Panc1 (cell line): Measurements from ENCODE around the gene GANAB. TPM values are rescaled to one million over a fixed set of nuclear protein-coding genes. Genes with fewer than 3 reads are reported as not detected.
A peak's percentile ranks its signal among the peaks of the same experiment; 100 is the strongest.
"Not testable (repeated sequence)": the region's sequence is repeated elsewhere in the genome, so short reads cannot be mapped to it uniquely, and the experiment has no call there.

ENCODE experiments used
- ATAC-seq: fragments of 200-7000 bp; cut with Tn5 transposase; 2 replicates; pipeline ENCODE4 v1.9.1; 2020; ENCODE audit warnings: mild to moderate bottlenecking, moderate library complexity
- BruUV-seq: library from RNA; stranded (reverse); fragments of 400-500 nt; replicated peaks from 2 replicates; lab custom pipeline; 2021; lab: Mats Ljungman, UMichigan
- CTCF ChIA-PET: fragments of 300-600 bp; sonication (Branson Sonifier 250); formaldehyde crosslinking; loops from one replicate; lab custom pipeline; 2022; ENCODE audit warnings: antibody characterized with exemption; lab: Charles Lee
- POLR2A ChIA-PET: fragments of 300-600 bp; sonication (Branson Sonifier 250); formaldehyde crosslinking; loops from one replicate; lab custom pipeline; 2022; ENCODE audit warnings: antibody characterized with exemption; lab: Charles Lee
- DNase-seq: peaks from one replicate; pipeline ENCODE4 v3.0.0-alpha.2; 2010; ENCODE audit warnings: low read depth, low spot score
- H3K27ac ChIP-seq: 2 replicates; pipeline ENCODE4 v1.5.1; 2011; ENCODE audit warnings: mild to moderate bottlenecking, low read length, inconsistent platforms
- H3K27me3 ChIP-seq: fragments of 200-500 bp; sonication (Bioruptor generic); 2 replicates; pipeline ENCODE4 v1.6.0; 2014; ENCODE audit warnings: low read length, inconsistent platforms; ENCODE audit not compliant: control insufficient read depth, insufficient read depth
- H3K36me3 ChIP-seq: fragments of 200-500 bp; sonication (Bioruptor generic); 2 replicates; pipeline ENCODE4 v1.5.1; 2014; ENCODE audit warnings: inconsistent platforms, mild to moderate bottlenecking, low read length, moderate library complexity; ENCODE audit not compliant: control insufficient read depth, insufficient read depth
- H3K4me1 ChIP-seq: 2 replicates; pipeline ENCODE4 v1.5.1; 2011; ENCODE audit warnings: inconsistent platforms, mild to moderate bottlenecking, low read length, moderate library complexity; ENCODE audit not compliant: control insufficient read depth, insufficient read depth
- H3K4me3 ChIP-seq, 2 experiments: 2 replicates each; pipeline ENCODE4 v1.5.1; 2011 to 2012; ENCODE audit warnings: low read depth in 2 of 2, low read length in 2 of 2, mild to moderate bottlenecking in 2 of 2, inconsistent platforms in 1 of 2, moderate library complexity in 1 of 2
- H3K9me3 ChIP-seq: fragments of 200-500 bp; sonication (Bioruptor generic); 2 replicates; pipeline ENCODE4 v1.5.1; 2014; ENCODE audit warnings: low read depth, mild to moderate bottlenecking, inconsistent platforms, low read length, moderate library complexity; ENCODE audit not compliant: control insufficient read depth, insufficient read depth
- CTCF ChIP-seq: fragments of 450-650 bp; IDR thresholded peaks from 2 replicates; pipeline ENCODE4 v1.5.1; 2017; ENCODE audit warnings: mild to moderate bottlenecking
- POLR2AphosphoS5 ChIP-seq: IDR thresholded peaks from 2 replicates; pipeline ENCODE4 v1.6.1; 2012; ENCODE audit warnings: mild to moderate bottlenecking, low read depth, low read length, moderate library complexity
- REST ChIP-seq, 2 experiments: IDR thresholded peaks; 2 replicates each; pipeline ENCODE4 v1.6.1; 2011 to 2012; ENCODE audit warnings: low read depth in 2 of 2, control low read depth in 1 of 2, low read length in 1 of 2, mild to moderate bottlenecking in 1 of 2, moderate library complexity in 1 of 2; ENCODE audit not compliant: insufficient read depth in 1 of 2
- SIN3A ChIP-seq: IDR thresholded peaks from 2 replicates; pipeline ENCODE4 v1.6.1; 2012; ENCODE audit warnings: low read depth, mild to moderate bottlenecking, low read length, moderate library complexity, borderline replicate concordance; ENCODE audit not compliant: insufficient read depth
- TCF7L2 ChIP-seq: IDR thresholded peaks from 2 replicates; pipeline ENCODE4 v1.6.1; 2011; ENCODE audit warnings: mild to moderate bottlenecking, low read depth, low read length, inconsistent platforms
- in situ Hi-C: cut with HindIII; loops from 2 replicates; pipeline ENCODE4 v1.10.0; 2016; ENCODE audit warnings: low sequenced_read_pairs, low pct_unique_long_range_greater_than_20kb
- intact Hi-C: fragments of 100-400 bp; cut with micrococcal nuclease; formaldehyde crosslinking; loops from one replicate; pipeline ENCODE4 v1.10.0; 2022; ENCODE audit not compliant: unreplicated experiment
- total RNA-seq: library from RNA; stranded (reverse); gene quantifications from one replicate; pipeline ENCODE4 v1.2.1, GENCODE V29; 2021; ENCODE audit not compliant: unreplicated experiment

The GANAB gene
- total RNA-seq, 1 experiment from 2014 or later: 415 TPM

- intact Hi-C loops (no loop called here), in situ Hi-C loops (no loop called here)
- Histone ChIP-seq H3K4me3 (peak overlapping the region; percentile 86 to 93), H3K36me3 (0 out of 2 replicates have a peak, but pooled peaks cover 5% of the 10 kb centered on the region), H3K9me3 (no peaks in the 10 kb centered on the region), H3K27me3 (no peaks in the 10 kb centered on the region), H3K4me1 (peaks cover 8% of the 10 kb centered on the region), H3K27ac (peak overlapping the region; percentile 97)
- TF ChIP-seq REST (IDR thresholded peaks at IDR 0.05; ENCODE audit: insufficient read depth in 1 of 2, low read depth in 2 of 2, low read length in 1 of 2): no peak
- TF ChIP-seq CTCF: no peak
- TF ChIP-seq TCF7L2: no peak
- TF ChIP-seq POLR2AphosphoS5: no peak
- TF ChIP-seq SIN3A: no peak
- no TSS peak for BruUV-seq
- CTCF ChIA-PET: interaction anchor here (0.6 kb wide), 1 partner anchor 13 kb away, joined by 3 read pairs; no protein-coding TSS in a partner anchor
- ATAC-seq: no peak
- no peak for DNase-seq
- POLR2A ChIA-PET: interaction anchor here (0.6 to 1.1 kb wide), 4 partner anchors 12 to 17 kb away, joined by 4 to 9 read pairs (median 4); partner anchors contain the start of genes C11orf98 and CSKMT
Observed at GRCh38 chr11:62652161-62653006, 6.0 kb upstream of the GANAB start.

- H3K4me1 ChIP-seq: peaks cover 14% of the 10 kb centered on the region
- H3K36me3 ChIP-seq, H3K9me3 ChIP-seq, H3K27ac ChIP-seq, H3K27me3 ChIP-seq, ATAC-seq, BruUV-seq, CTCF ChIA-PET, intact Hi-C loops, DNase-seq, in situ Hi-C loops, H3K4me3 ChIP-seq: not testable (repeated sequence)
- POLR2A ChIA-PET: interaction anchor here (0.6 kb wide), 1 partner anchor 214 kb away, joined by 8 read pairs; no protein-coding TSS in a partner anchor
Observed at GRCh38 chr11:62650283-62650682, 3.9 kb upstream of the GANAB start.
